GM12892 (cell line): ENCODE measurements around the gene HDAC4.

Experiments
- DNase-seq: peaks from one replicate; pipeline ENCODE4 v3.0.0; 2011; ENCODE audit not compliant: insufficient read length
- FAIRE-seq: peaks from 2 replicates; lab custom pipeline; 2011; peaks lifted over from hg19 to GRCh38; lab: Jason Lieb, UNC
- POLR2A ChIP-seq: IDR thresholded peaks from 2 replicates; pipeline ENCODE4 v1.6.1; 2011; ENCODE audit warnings: low read depth, low read length, control low read depth
- POLR2AphosphoS5 ChIP-seq: IDR thresholded peaks from 2 replicates; pipeline ENCODE4 v1.6.1; 2011; ENCODE audit warnings: low read depth, low read length, control low read depth
- TAF1 ChIP-seq: IDR thresholded peaks from 2 replicates; pipeline ENCODE4 v1.6.1; 2011; ENCODE audit warnings: low read depth, mild to moderate bottlenecking, control low read depth, low read length, borderline replicate concordance

HDAC4 gene

GRCh38 chr2:239255218-239255617, 145.6 kb downstream of the HDAC4 start:
- DNase-seq = no peak
- TF ChIP-seq POLR2AphosphoS5 = no peak
- TF ChIP-seq POLR2A = no peak
- TF ChIP-seq TAF1 = no peak
- FAIRE-seq = no peak

DNA sequence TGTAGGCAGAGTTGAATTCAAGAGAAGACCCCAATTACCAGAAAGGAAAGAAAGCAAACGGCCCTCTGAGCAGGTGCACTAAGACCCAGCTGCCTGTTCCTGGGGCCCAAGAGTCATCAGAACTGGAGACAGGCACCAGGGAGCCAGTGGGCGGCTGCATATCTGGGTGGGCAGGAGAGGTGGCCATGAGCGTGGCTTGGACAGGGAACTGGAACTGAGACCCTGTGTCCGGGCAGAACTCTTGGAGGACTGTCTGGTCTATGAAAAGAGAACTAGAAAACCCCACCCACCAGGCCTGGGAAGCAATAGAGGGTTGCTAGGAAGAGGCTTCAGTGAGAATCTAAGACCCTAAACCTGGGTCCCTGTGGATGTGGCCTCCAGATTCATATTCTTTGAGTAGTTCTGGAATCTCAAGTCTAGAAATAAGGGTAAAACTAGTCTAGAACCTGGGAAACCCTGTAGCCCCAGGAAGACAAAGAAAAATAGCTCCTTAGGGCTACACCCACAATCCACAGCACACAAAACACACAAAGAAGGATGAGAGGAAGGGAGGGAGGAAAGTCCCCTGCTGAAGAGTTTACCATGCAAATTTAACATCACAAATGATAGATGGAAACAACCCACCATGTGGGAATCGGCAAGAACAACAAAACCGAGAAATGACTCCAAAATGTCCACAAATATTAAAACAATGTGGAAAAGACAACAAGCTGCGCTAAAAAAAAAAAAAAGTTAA, 147.0 kb downstream of the HDAC4 start:
- TF ChIP-seq POLR2A (no peak), TAF1 (no peak), POLR2AphosphoS5 (no peak)
- FAIRE-seq (no peak), DNase-seq (no peak)

DNA sequence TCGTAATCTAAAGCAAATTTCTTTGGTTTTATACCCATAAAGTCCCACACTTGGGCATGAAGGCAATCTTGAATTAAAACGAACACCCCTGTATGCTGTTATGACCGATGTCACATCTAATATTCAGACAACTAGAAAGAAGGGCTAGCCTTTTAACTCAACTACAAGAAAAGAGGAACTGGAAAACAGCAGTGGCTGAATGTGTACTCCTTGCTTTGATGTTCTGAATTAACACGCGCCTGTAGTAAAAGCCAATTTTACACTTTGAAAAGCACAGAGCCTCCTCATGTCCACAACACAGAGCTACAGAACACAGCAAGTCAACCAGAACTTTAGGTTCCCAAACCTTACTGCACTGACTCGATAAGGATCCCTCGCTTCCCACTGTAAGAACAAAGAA, 147.6 kb downstream of the HDAC4 start:
- DNase-seq (no peak), FAIRE-seq (peak; percentile 63)
- TF ChIP-seq TAF1 (no peak), POLR2A (no peak), POLR2AphosphoS5 (no peak)

GRCh38 chr2:239252801-239253200, 148.0 kb downstream of the HDAC4 start:
- no peak for FAIRE-seq
- DNase-seq = no peak

DNA sequence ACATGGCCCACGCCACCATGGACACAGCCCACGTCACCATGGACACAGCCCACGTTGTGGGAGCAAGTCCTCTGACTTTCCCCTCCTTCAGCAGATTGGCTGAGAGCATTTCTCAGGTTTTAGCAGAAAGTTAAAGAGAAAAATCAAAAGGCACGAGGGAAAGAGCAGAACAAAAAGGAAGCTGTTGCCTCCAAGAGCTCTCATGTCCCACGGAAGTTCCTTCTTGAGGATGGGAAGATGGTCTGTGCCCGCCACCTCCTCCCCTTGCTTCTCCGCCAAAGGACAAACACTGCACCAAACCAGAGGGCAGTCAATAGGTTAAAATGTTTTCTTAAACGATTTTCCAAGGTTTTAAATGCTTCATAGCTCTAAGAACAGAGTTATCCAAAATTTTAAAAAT, 148.4 kb downstream of the HDAC4 start:
- FAIRE-seq (no peak), DNase-seq (no peak)
- no peak for TF ChIP-seq TAF1

More at GRCh38 chr2:239252801-239253200, 148.0 kb downstream of the HDAC4 start:
- no peak for TF ChIP-seq POLR2A
- no peak for TF ChIP-seq TAF1
- no peak for TF ChIP-seq POLR2AphosphoS5

DNA sequence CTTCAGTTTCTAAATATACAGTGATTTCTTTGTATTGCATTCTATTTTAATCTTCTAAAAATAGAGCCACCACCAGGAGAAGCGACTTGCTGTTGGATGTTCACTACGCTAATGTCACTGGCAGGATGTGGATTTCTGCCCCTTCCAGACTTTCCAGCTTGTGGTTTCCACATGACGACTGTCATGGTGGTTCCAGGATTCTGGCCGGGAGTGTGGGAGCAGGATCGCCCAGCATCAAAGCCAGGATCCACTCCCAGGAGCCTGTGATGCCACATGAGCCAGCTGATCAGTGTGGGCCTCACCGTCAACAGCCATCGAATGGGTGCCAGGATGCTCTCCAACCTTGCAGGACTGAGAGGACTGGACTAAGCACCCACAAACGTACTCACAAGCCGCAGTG, 148.8 kb downstream of the HDAC4 start:
- TF ChIP-seq POLR2AphosphoS5 (no peak), TAF1 (no peak), POLR2A (no peak)
- FAIRE-seq = no peak

DNA sequence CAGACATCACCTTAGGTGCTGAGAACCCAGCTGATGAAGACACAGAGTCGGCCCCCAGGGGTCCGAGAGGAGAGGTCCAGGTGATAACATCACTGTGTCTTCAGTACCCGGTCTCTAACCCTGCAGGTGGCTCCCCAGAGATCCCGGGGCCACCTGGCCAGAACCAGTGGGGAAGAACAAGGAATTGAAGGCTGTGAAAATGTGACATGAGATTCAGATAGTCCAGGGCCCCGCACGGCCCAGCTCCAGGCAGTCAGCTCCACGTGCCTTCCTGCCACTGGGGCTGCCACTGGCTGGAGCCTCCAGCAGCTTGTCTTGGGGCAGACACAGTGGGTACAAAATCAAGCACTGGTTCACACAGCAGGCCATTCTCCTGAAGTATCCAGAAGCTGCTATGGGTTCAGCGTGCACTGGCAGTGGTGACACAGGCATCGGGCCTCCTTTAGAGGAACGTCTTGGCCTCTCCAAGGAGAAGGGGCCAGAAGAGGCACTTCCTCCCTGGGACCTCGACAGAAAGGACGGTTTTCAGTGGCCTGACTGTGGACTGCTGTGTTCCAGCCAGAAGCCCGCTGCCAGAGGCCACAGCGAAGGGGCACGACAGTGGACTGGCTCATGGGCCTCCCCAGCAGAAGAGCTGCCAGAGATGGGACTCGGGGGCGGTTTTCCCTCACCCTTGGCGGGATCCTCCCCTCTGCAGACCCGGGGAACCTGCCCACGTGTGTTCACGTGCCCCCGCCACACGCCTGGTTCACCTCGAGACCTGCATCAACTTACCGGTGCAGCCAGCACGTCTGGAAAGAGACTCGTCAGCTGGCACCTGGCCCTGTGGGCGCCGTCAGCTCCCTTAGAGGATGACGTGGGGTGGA, 150.4 kb downstream of the HDAC4 start:
- DNase-seq (no peak), FAIRE-seq (no peak)
- TF ChIP-seq POLR2A (no peak), POLR2AphosphoS5 (no peak), TAF1 (no peak)

More for the DNA sequence above, 148.8 kb downstream of the HDAC4 start:
- DNase-seq = no peak

GRCh38 chr2:239249776-239250175, 151.0 kb downstream of the HDAC4 start:
- DNase-seq = no peak
- TF ChIP-seq POLR2A (no peak), TAF1 (no peak), POLR2AphosphoS5 (no peak)
- no peak for FAIRE-seq

- no peak for DNase-seq
- FAIRE-seq = no peak
- no peak for TF ChIP-seq TAF1
- TF ChIP-seq POLR2A = no peak
- TF ChIP-seq POLR2AphosphoS5 = no peak
These were observed 151.8 kb downstream of the HDAC4 start for GRCh38 chr2:239249048-239249447.

DNA sequence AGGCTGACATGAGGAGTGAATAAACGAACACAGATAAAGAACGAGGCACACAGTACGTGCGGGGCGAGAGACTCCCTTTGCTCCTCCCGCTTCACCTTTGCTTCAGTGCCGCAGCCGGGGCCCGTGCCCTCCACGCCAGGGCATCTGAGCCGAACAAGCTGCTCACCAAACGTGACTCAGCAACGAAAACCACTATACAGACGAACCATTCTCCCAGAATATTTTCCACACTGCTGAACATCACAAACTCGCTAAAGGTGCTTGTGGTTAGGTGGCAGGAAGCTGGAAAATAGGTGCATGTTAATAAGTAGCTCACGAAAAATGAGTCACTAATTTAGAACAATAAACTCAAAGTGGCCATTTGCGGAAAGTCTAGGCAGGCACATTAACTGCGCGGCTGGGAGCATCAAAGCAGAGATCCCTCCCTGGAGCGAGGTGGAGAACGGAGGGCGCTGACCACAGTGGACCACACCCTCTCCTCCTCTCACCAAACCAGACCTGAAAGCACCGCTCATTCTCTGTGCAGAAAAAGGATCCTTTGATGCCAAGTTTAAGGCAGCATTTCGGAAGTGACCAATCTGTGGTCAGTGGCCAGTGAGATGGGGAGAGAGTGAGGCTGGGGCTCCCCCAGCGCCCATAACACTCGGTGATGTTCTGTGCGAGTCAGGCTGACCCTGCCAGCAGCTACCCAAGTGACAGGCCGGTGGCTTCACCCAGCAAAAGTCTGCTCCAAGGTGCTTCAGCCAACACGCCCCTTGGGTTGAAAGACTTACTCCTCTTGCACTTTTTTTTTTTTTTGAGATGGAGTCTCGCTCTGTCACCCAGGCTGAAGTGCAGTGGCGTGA, 153.2 kb downstream of the HDAC4 start:
- TF ChIP-seq POLR2A = no peak
- no peak for TF ChIP-seq TAF1
- TF ChIP-seq POLR2AphosphoS5 = no peak
- FAIRE-seq (no peak), DNase-seq (no peak)

- TF ChIP-seq POLR2AphosphoS5 (no peak), TAF1 (no peak), POLR2A (no peak)
- no peak for DNase-seq
- no peak for FAIRE-seq
These were observed 154.1 kb downstream of the HDAC4 start for GRCh38 chr2:239246723-239247122.
